D341Med (cell line): ENCODE data around the gene UFD1.

Experiments
- DNase-seq: peaks from one replicate; pipeline ENCODE4 v3.0.0; 2012; ENCODE audit warnings: low spot score

Gene UFD1

DNA sequence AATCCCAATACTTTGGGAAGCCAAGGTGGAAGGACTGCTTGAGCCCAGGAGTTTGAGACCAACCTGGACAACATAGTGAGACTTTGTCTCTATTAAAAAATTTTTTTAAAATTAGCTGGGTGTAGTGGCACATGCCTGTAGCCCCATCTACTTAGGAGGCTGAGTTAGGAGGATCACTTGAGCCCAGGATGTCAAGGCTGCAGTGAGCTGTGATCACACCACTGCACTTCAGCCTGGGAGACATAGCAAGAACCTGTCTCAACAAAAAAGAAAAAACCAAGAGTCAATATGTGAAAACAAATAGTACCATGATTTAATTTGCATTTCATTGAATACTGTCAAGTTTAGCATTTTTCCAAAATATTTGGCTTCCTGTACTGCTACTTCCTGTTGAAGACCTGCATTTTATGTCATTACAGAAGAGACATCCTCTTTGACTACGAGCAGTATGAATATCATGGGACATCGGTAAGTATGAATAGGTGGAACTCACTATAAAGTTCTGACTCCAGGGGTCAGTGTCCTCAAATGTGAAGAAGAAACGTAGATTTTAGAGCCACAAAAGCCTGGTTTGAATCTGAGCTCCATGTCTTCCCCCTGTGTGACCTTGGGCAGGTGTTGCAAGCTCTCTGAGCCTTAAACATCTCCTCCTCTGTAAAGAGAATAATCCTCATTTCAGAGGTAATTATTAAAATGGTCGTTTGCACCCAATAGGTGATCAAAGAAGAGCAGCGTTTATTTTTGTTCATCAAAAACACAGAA is 16.8 kb upstream of the UFD1 start:
- no peak for DNase-seq

GRCh38 chr22:19494676-19495173 is 15.7 kb upstream of the UFD1 start:
- DNase-seq: no peak

DNA sequence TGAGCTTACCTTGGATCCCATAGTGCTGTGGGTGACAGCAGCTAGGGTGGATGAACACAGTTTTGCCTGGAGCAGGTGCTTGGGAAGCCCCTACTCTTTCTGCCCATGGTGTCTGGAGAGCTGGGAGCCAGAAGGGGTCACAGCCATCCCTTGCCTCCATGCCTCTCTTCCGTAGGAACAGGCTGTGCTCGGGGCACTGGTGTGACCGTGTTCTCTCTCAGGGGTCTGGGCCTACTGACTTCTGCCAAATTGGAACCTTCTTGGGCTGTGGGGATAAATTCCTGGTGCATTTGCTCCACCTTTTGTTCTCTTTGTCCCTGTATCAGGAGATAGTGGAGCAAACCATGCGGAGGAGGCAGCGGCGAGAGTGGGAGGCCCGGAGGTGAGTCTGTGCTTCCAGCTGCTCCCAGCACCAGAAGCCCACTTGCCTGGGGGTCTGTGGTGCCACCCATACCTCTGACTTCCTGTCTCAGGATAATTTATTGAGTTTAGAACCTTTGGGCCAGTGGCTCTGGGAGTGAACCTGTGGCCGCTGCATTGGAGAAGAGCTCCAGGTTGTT is 15.1 kb upstream of the UFD1 start:
- DNase-seq: no peak

DNA sequence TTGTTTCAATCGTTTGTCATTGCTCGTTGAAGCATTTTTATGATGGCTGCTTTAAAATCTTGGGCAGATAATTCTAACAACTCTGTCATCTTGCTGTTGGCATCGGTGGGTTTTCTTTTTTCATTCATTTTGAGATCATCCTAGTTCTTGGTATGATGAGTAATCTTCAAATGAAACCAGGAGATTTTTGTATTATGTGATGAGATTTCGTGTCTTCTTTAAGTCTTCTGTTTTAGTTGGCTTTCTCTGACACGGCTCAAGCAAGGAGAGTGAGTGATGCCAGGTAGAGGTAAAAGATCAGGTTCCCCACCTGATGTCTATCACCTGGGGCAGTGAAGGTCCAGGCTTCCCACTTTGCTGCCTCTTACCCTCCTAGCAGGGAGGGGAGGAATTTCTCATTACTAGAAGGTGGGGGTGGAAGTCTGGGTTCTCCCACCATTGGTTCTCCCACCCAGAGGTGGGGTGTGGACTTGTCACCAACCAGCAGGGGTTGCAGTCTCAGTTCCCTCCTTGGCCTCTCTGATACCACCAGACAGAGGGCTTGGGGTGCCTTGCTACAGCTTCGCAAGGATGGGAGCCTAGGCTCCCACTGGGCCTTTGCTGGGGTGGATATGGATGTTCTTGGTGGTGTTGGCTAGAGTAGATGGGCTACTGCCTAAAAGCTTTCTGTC is 13.6 kb upstream of the UFD1 start:
- DNase-seq: no peak

DNA sequence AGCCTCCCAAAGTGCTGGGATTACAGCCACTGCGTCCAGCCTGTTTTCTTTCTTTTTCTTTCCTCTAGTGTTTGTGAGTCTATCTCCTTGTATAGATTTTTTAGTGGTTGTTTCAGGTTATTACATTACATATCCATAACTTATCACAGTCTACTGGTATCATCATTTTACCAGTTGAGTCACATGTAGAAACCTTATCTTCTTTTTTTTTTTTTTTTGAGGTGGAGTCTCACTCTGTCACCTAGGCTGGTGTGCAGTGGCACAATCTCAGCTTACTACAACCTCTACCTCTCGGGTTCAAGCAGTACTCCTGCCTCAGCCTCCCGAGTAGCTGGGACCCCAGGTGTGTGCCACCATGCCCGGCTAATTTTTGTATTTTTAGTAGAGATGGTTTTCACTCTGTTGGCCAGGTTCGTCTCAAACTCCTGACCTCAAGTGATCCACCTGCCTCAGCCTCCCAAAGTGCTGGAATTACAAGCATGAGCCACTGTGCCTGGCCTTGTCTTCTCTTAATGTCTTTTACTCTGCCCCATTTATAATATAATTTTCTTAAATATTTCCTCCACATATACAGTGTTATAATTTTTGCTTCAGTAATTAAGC is 11.7 kb upstream of the UFD1 start:
- DNase-seq: no peak

DNA sequence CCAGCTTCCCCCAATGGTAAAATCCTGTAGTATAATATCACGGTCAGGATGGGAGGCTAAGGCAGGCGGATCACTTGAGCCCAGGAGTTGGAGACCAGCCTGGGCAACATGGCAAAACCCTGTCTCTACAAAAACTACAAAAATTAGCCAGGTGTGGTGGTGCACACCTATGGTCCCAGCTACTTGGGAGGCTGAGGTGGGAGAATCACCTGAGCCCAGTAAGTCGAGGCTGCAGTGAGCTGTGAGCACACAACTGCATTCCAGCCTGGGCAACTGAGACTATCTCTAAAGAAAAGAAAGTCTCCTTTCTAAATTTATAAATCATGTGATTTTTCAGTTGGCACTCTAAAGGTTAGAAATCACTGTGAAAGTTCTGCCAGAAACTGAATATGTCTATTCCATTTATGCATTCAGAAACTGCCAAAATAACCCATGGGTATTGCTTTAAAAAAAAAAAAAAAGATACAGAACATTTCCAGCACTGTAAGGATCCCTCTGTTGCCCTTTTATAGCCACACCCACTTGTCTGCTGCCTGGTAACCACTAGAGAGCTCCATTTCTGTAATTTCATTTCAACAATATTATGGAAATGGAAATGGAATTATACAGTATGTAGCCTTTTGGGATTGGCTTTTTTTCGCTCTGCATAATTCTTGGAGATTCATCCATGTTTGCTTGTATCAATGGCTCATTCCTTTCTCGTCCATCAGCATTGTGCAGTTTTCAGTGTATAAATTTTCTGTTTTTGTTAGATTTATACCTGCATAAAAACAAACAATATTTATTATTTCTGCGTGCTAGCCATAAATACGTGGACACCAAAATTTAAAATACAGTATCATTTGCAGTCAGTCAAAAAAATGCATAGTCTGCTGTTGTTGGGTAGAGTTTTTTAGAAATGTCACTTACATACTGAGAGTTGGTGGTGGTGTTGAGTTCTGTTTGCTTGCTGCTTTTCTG is 10.2 kb upstream of the UFD1 start:
- no peak for DNase-seq

GRCh38 chr22:19488285-19488684 is 9.3 kb upstream of the UFD1 start:
- no peak for DNase-seq

GRCh38 chr22:19483481-19484244 is 4.7 kb upstream of the UFD1 start:
- no peak for DNase-seq

DNA sequence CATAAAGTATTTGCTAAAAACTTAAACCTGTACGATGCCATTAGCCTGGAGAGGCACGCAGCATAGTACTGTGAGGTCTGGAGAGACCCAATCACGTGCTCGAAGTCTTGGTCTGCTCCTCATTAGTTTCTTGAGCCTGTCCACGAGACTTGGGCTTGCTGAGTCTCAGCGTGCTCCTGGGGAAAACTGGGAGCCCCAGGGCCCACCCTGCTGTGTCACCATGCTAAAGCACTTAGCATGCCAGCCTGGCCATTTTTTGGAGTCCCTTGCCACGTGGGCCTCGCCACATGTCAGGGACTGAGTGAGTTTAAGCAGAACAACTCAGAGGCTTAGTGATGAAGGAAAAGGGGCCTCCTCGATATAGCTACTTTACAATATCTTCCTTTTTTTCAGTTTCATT is 3.3 kb upstream of the UFD1 start:
- DNase-seq: no peak

GRCh38 chr22:19480789-19481188 is 1.8 kb upstream of the UFD1 start:
- no peak for DNase-seq

- no peak for DNase-seq
These were observed 1.2 kb upstream of the UFD1 start for GRCh38 chr22:19480173-19480568.

DNA sequence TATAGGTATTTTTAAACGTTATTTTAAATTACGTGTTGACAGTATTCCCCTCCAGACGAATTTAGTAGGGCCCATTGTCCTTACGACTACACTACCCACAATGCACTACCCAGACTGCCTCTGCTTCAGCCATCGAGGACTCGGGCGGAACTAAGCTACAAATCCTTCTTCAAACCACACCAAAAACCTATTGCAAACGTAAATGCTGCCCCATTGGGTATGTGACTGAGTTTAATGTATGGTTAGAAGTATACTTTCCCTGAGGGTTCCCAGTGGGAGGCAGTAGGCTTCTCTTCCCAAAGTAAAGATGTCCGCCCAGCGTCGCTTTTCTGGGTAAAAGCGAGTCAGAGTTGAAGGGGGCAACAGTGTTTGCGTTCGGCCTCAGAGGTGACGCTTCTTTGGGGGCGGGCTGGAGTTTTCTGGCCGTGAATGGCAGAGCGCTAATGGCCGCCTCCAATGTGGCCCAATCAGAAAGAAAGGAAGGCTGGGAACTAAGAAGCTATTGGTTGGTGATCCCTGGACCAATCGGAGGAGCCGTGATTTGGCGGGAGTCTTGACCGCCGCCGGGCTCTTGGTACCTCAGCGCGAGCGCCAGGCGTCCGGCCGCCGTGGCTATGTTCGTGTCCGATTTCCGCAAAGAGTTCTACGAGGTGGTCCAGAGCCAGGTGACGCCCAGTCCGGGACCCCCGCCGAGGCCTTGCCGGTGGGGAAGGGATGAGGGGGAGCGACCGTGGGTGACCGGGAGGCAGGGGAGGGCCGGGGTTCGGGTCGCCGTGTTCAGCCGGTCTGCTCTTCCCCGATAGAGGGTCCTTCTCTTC is 571 bp upstream of the UFD1 start, which contains the start of gene CDC45:
Gene CDC45 (plus strand): TSS at position 566 of the 818 bp plus-strand sequence. CDS start 49 bp downstream, at position 615.
- DNase-seq: peak; percentile 93

- DNase-seq: no peak
These were observed 720 bp downstream of the UFD1 start for GRCh38 chr22:19478045-19478900.

DNA sequence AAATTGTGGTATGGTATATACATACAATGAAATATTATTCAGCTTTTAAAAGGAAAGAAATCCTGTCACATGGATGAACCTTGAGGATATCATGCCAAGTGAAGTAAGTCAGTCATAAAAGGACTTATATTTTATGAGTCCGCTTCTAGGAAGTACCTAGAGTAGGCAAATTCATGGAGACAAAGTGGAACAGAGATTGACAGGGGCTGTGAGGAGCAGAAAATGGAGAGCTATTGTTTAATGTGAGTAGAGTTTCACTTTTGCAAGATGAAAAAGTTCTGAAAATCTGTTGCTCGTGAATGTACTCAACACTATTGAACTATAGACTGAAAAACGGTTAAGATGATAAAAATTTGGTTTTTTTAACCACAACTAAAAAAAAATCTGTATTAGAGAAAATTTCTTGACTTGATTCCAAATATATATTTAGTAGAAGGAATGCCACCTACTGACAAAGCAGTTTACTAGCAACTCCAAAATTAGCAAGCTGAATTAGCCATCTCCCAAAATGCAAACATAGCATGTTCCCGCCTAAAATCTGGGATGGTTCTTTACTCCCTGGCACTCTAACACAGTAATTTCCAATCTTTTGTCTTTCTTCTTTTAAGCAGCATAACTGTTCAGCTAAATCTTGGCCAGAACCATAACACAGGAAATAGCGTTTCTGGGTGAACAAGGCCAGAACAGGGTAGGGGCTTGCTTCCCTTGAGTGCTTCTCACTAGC is 1.5 kb downstream of the UFD1 start:
- DNase-seq: no peak

DNA sequence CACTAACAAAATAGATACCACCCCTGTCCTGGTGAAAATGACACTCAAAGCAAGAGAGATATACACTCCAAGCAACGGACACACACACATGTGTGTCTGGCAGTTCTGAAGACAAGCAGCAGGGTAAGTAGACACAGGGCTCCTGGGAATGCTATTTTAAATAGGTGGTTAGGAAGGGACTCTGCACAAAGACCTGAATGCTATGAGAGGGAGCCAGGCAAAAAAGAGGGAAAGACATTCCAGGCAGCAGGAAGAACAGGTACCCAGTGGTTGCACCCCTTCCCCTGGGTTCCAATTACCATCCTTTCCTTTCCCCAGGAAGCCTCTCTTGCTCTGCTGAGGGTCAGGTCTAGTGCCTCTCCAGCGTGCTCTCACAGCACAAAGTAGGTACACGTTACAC is 3.0 kb downstream of the UFD1 start:
- no peak for DNase-seq

DNA sequence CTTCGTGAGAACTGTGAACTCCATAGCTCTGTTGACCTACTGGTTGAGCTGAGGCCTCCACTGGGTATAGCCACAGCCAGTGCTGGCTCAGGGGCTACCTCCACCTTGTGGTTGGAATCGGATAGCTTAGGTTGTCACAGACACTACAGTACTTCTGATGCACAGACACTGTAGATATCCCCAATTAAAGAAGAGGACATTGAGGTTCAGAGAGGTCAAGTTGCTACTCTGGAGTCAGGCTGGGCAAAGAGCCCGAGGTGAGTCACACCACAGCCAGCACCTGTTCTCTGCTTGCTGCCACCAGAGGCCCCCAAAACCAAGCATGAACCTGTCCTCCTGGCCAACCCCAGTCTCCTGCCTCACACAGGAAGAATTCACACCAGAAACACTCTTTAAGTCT is 5.4 kb downstream of the UFD1 start:
- no peak for DNase-seq

- DNase-seq: no peak
These were observed 6.8 kb downstream of the UFD1 start for GRCh38 chr22:19472233-19472632.

GRCh38 chr22:19471572-19471971 is 7.4 kb downstream of the UFD1 start:
- DNase-seq: no peak
